ENCODE data around the gene ARNT2. TPM values are rescaled to one million over a fixed set of nuclear protein-coding genes. Genes with fewer than 3 reads are reported as not detected.
A peak's percentile ranks its signal among the peaks of the same experiment; 100 is the strongest.

ARNT2 gene
- total and polyA plus RNA-seq, 8 donors = 0.58 to 27.4 (median 1.6) TPM

DNA sequence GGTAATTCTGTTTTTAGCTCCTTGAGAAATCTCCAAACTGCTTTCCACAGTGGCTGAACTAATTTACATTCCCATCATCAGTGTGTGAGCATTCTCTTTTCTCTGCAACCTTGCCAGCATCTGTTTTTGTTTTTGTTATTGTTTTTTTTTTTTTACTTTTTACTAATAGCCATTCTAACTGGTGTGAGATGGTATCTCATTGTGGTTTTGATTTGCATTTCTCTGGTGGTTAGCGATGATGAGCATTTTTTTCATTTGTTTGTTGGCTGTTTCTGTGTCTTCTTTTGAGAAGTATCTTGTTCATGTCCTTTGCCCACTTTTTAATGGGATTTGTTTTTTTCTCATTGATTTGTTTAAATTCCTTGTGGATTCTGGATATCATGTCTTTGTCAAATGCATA lies 161.2 kb downstream of the ARNT2 start:
- peaks cover 0 to 24% (median 11%) of the 10 kb centered on the region in 4 donors for H3K36me3 ChIP-seq
- no peaks in the 10 kb centered on the region for H3K27me3 ChIP-seq
- no peak for DNase-seq
- intact Hi-C loops (cut with DNase I; ENCODE audit: low total_unique reads) = loop anchor here (5.0 kb wide), 1 partner anchor 212 kb away; the partner anchor contains the start of gene CEMIP
- 81 to 97% (median 85%) methylated on average over 1 of the region's 1 CpG for WGBS, 5 donors
- no peak overlapping the region for H3K27ac ChIP-seq
- H3K9me3 ChIP-seq = no peaks in the 10 kb centered on the region
- H3K4me1 ChIP-seq = peaks cover 0 to 8% (median 0%) of the 10 kb centered on the region in 4 donors
- TF ChIP-seq, protein P1, sequence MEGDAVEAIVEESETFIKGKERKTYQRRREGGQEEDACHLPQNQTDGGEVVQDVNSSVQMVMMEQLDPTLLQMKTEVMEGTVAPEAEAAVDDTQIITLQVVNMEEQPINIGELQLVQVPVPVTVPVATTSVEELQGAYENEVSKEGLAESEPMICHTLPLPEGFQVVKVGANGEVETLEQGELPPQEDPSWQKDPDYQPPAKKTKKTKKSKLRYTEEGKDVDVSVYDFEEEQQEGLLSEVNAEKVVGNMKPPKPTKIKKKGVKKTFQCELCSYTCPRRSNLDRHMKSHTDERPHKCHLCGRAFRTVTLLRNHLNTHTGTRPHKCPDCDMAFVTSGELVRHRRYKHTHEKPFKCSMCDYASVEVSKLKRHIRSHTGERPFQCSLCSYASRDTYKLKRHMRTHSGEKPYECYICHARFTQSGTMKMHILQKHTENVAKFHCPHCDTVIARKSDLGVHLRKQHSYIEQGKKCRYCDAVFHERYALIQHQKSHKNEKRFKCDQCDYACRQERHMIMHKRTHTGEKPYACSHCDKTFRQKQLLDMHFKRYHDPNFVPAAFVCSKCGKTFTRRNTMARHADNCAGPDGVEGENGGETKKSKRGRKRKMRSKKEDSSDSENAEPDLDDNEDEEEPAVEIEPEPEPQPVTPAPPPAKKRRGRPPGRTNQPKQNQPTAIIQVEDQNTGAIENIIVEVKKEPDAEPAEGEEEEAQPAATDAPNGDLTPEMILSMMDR (IDR thresholded peaks at IDR 0.05) = no peak
- no peak for TF ChIP-seq POLR2A (IDR thresholded peaks at IDR 0.05)
- H3K4me3 ChIP-seq = no peak overlapping the region

DNA sequence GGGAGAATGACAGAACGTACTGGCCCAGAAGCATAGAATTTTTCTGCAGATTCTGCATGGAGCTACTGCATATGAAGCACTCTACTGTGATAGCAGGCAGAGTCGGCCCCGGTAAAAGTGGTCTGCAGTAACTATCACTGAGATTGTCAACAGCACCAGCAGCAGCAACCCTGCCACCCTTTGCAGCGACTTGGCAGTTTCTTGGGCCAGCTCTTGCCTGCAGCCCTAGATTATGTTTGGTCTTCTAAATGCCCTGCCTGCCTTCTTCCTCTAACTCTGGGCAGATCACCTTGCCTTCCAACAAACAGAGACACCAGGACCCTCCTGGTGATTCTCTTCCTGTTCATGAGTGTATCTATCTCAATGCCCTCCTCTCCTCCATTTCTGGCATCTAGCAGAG lies 161.8 kb downstream of the ARNT2 start:
- intact Hi-C loops (cut with DNase I; ENCODE audit: low total_unique reads) = loop anchor here (5.0 kb wide), 1 partner anchor 211 kb away; the partner anchor contains the start of gene CEMIP
- WGBS, 5 donors = 85 to 96% (median 94%) methylated on average over 4 of the region's 4 CpGs
- Histone ChIP-seq H3K27ac (no peak overlapping the region), H3K9me3 (no peaks in the 10 kb centered on the region), H3K27me3 (no peaks in the 10 kb centered on the region), H3K36me3 (peaks cover 0 to 24% (median 11%) of the 10 kb centered on the region in 4 donors), H3K4me1 (peaks cover 0 to 8% (median 0%) of the 10 kb centered on the region in 4 donors), H3K4me3 (no peak overlapping the region)
- no peak for DNase-seq
- TF ChIP-seq, protein P1 (IDR thresholded peaks at IDR 0.05) = no peak
- TF ChIP-seq POLR2A (IDR thresholded peaks at IDR 0.05) = no peak
- no peak for TF ChIP-seq EP300 (IDR thresholded peaks at IDR 0.05)
- no peak for TF ChIP-seq POLR2AphosphoS5 (IDR thresholded peaks at IDR 0.05)

DNA sequence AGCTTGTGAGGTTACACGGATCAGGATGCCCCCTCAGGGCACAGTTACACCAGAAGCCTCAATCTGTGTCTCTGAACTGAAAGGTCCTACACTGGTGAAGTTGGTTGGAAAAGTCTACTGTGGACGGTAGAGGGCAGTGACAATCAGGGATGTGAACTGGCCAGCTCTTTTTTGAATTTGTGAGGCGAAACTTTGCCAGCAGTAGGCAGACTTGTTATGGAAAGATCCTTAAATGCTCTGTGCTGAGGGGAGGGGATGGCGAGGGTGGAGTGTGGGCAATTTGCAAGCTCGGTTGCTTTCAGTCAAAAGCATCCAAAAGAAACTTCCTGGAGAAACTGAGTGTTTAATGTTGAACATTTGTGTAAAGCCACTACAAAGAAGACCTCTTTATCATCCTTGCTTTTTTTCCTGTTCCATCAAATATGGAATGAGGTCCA lies 163.6 kb downstream of the ARNT2 start:
- Histone ChIP-seq H3K27me3 (no peaks in the 10 kb centered on the region), H3K9me3 (no peaks in the 10 kb centered on the region), H3K4me1 (peaks cover 0 to 8% (median 0%) of the 10 kb centered on the region in 4 donors), H3K36me3 (peaks cover 0 to 24% (median 11%) of the 10 kb centered on the region in 4 donors), H3K4me3 (no peak overlapping the region), H3K27ac (no peak overlapping the region)
- 4 to 8% (median 5%) methylated on average over 5 of the region's 5 CpGs for WGBS, 5 donors
- peak; percentile 49 to 91 for DNase-seq
- no peak for TF ChIP-seq POLR2A (IDR thresholded peaks at IDR 0.05)
- peak in 1 of 3 donors; percentile 38 for TF ChIP-seq POLR2AphosphoS5 (IDR thresholded peaks at IDR 0.05)
- TF ChIP-seq, protein P1 (IDR thresholded peaks at IDR 0.05) = peak in 5 of 7 experiments; percentile 20 to 73 (median 57)
- no peak for TF ChIP-seq EP300 (IDR thresholded peaks at IDR 0.05)
- intact Hi-C loops (cut with DNase I; ENCODE audit: low total_unique reads) = loop anchor here (5.0 kb wide), 1 partner anchor 210 kb away; the partner anchor contains the start of gene CEMIP

DNA sequence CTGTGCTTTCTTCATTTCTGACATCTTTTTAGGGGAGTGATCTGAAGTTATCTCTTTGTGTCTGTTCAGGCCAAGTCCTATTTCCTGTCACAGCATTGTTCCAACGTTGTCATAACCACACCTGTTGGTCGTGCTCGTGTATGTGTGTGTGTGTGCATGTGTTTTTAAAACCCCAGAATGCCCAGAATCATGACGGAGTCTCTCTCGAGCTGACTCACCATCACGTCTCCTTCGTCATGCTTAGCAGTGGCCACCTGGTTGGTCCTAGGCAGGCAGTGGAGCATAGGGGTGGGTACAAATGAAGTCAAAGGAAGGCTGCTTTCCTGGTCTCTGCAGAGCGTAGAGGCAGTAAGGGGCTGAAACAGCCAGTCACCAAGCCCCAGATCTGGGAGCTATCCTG lies 164.1 kb downstream of the ARNT2 start:
- no peak for DNase-seq
- Histone ChIP-seq H3K4me1 (peaks cover 0 to 8% (median 0%) of the 10 kb centered on the region in 4 donors), H3K9me3 (no peaks in the 10 kb centered on the region), H3K27me3 (no peaks in the 10 kb centered on the region), H3K4me3 (no peak overlapping the region), H3K27ac (no peak overlapping the region), H3K36me3 (peaks cover 0 to 21% (median 11%) of the 10 kb centered on the region in 4 donors)
- 70 to 78% (median 77%) methylated on average over 8 of the region's 8 CpGs for WGBS, 5 donors
- intact Hi-C loops (cut with DNase I; ENCODE audit: low total_unique reads) = loop anchor here (5.0 kb wide), 1 partner anchor 209 kb away; the partner anchor contains the start of gene CEMIP
- no peak for TF ChIP-seq POLR2AphosphoS5 (IDR thresholded peaks at IDR 0.05)
- TF ChIP-seq POLR2A (IDR thresholded peaks at IDR 0.05) = no peak
- no peak for TF ChIP-seq EP300 (IDR thresholded peaks at IDR 0.05)
- TF ChIP-seq, protein P1 (IDR thresholded peaks at IDR 0.05) = no peak
